Fibroblast of lung (primary cell): ENCODE results near the gene OSBPL1A. TPM values are rescaled to one million over a fixed set of nuclear protein-coding genes. Genes with fewer than 3 reads are reported as not detected.
A peak's percentile ranks its signal among the peaks of the same experiment; 100 is the strongest.

Source experiments
- DNase-seq, 2 donors: peaks; one replicate each; pipeline versions ENCODE4 v3.0.0 to v3.0.0-alpha.2; 2010; ENCODE audit warnings: low read depth in 2 of 2
- H2AFZ ChIP-seq: 2 replicates; pipeline ENCODE4 v1.5.1; 2012; ENCODE audit warnings: low read length, control low read depth, inconsistent platforms
- H3K27ac ChIP-seq: 2 replicates; pipeline ENCODE4 v1.5.1; 2011; ENCODE audit warnings: low read length, control low read depth; ENCODE audit not compliant: insufficient read depth
- H3K27me3 ChIP-seq: 2 replicates; pipeline ENCODE4 v1.5.1; 2011; ENCODE audit warnings: mild to moderate bottlenecking, low read length; ENCODE audit not compliant: control insufficient read depth, insufficient read depth
- H3K36me3 ChIP-seq: 2 replicates; pipeline ENCODE4 v1.5.1; 2011; ENCODE audit warnings: low read length; ENCODE audit not compliant: control insufficient read depth, insufficient read depth
- H3K4me1 ChIP-seq: 2 replicates; pipeline ENCODE4 v1.5.1; 2011; ENCODE audit warnings: low read length; ENCODE audit not compliant: control insufficient read depth, insufficient read depth; ENCODE audit errors: extremely low read depth
- H3K4me2 ChIP-seq: 2 replicates; pipeline ENCODE4 v1.5.1; 2011; ENCODE audit warnings: low read length, control low read depth; ENCODE audit not compliant: insufficient read depth; ENCODE audit errors: extremely low read depth
- H3K4me3 ChIP-seq, 4 experiments: fragments of 200-600 bp in 1 of 4; sonication (generic) in 1 of 4; replicated peaks in 1 of 4; 2 replicates each; pipeline ENCODE4 v1.5.1; 2011 to 2016; ENCODE audit warnings: low read length in 4 of 4, low read depth in 3 of 4, mild to moderate bottlenecking in 3 of 4, control low read depth in 2 of 4, inconsistent platforms in 1 of 4, mixed read lengths in 1 of 4; ENCODE audit not compliant: insufficient read depth in 1 of 4; ENCODE audit errors: control extremely low read depth in 1 of 4
- H3K79me2 ChIP-seq: 2 replicates; pipeline ENCODE4 v1.5.1; 2012; ENCODE audit warnings: mild to moderate bottlenecking, low read length, inconsistent platforms; ENCODE audit not compliant: control insufficient read depth, insufficient read depth
- H3K9ac ChIP-seq: 2 replicates; pipeline ENCODE4 v1.5.1; 2011; ENCODE audit warnings: mild to moderate bottlenecking, low read length, control low read depth; ENCODE audit not compliant: insufficient read depth
- H3K9me3 ChIP-seq: 2 replicates; pipeline ENCODE4 v1.5.1; 2012; ENCODE audit warnings: low read depth, low read length; ENCODE audit not compliant: control insufficient read depth, insufficient read depth
- H4K20me1 ChIP-seq: 2 replicates; pipeline ENCODE4 v1.5.1; 2011; ENCODE audit warnings: low read length; ENCODE audit not compliant: control insufficient read depth, insufficient read depth; ENCODE audit errors: extremely low read depth
- EZH2 ChIP-seq: IDR thresholded peaks from 2 replicates; pipeline ENCODE4 v1.5.1; 2012; ENCODE audit warnings: low read length, control low read depth, mild to moderate bottlenecking; ENCODE audit errors: missing control alignments
- polyA plus RNA-seq, 2 donors: library from polyadenylated mRNA; depleted of rRNA in 1 of 2; stranded (reverse) in 1 of 2; unstranded in 1 of 2; fragments of >200 nt; gene quantifications; 2 replicates each; pipeline ENCODE4 v1.2.1, GENCODE V29; 2011 to 2012; ENCODE audit warnings: missing spikeins in 1 of 2
- total RNA-seq: library from RNA; depleted of rRNA; stranded (reverse); fragments of >200 nt; gene quantifications from 2 replicates; pipeline ENCODE4 v1.2.1, GENCODE V29; 2014
- TF ChIP-seq, protein P1 (sequence below), 2 donors: IDR thresholded peaks in 1 of 2; conservative IDR thresholded peaks in 1 of 2; 1 replicate in 1 of 2; 2 replicates in 1 of 2; pipeline ENCODE4 v1.5.1; 2011 to 2012; ENCODE audit warnings: low read length in 2 of 2, control low read depth in 1 of 2, inconsistent platforms in 1 of 2, low read depth in 1 of 2, mild to moderate bottlenecking in 1 of 2

The OSBPL1A gene
- total and polyA plus RNA-seq, 2 donors (not counting 1 experiment from before 2014, with no cell fraction given) = 67.5 to 73.3 TPM

GRCh38 chr18:24413148-24413547, 15.5 kb upstream of the OSBPL1A start:
- no peak overlapping the region for H3K4me3 ChIP-seq
- peaks cover 8% of the 10 kb centered on the region for H3K27me3 ChIP-seq
- TF ChIP-seq EZH2 = no peak
- TF ChIP-seq, protein P1, sequence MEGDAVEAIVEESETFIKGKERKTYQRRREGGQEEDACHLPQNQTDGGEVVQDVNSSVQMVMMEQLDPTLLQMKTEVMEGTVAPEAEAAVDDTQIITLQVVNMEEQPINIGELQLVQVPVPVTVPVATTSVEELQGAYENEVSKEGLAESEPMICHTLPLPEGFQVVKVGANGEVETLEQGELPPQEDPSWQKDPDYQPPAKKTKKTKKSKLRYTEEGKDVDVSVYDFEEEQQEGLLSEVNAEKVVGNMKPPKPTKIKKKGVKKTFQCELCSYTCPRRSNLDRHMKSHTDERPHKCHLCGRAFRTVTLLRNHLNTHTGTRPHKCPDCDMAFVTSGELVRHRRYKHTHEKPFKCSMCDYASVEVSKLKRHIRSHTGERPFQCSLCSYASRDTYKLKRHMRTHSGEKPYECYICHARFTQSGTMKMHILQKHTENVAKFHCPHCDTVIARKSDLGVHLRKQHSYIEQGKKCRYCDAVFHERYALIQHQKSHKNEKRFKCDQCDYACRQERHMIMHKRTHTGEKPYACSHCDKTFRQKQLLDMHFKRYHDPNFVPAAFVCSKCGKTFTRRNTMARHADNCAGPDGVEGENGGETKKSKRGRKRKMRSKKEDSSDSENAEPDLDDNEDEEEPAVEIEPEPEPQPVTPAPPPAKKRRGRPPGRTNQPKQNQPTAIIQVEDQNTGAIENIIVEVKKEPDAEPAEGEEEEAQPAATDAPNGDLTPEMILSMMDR (conservative IDR thresholded peaks at IDR 0.05 in 1 of 2, IDR thresholded peaks at IDR 0.05 in 1 of 2; ENCODE audit: low read depth in 1 of 2, low read length in 2 of 2) = peak; percentile 27 to 44
- no peaks in the 10 kb centered on the region for H4K20me1 ChIP-seq
- peak in 1 of 2 donors; percentile 19 for DNase-seq
- H3K4me1 ChIP-seq = no peaks in the 10 kb centered on the region
- no peak overlapping the region for H3K9ac ChIP-seq
- no peak overlapping the region for H2AFZ ChIP-seq
- H3K27ac ChIP-seq = no peak overlapping the region
- H3K9me3 ChIP-seq = no peaks in the 10 kb centered on the region
- H3K36me3 ChIP-seq = no peaks in the 10 kb centered on the region
- no peaks in the 10 kb centered on the region for H3K79me2 ChIP-seq
- H3K4me2 ChIP-seq = no peak overlapping the region

GRCh38 chr18:24408496-24408895, 10.9 kb upstream of the OSBPL1A start:
- no peak overlapping the region for H2AFZ ChIP-seq
- no peak overlapping the region for H3K27ac ChIP-seq
- H3K4me3 ChIP-seq = no peak overlapping the region
- H4K20me1 ChIP-seq = no peaks in the 10 kb centered on the region
- H3K4me2 ChIP-seq = no peak overlapping the region
- no peaks in the 10 kb centered on the region for H3K79me2 ChIP-seq
- TF ChIP-seq, protein P1 (conservative IDR thresholded peaks at IDR 0.05 in 1 of 2, IDR thresholded peaks at IDR 0.05 in 1 of 2; ENCODE audit: low read depth in 1 of 2, low read length in 2 of 2) = no peak
- TF ChIP-seq EZH2 = no peak
- no peaks in the 10 kb centered on the region for H3K36me3 ChIP-seq
- DNase-seq = no peak
- no peaks in the 10 kb centered on the region for H3K4me1 ChIP-seq
- no peak overlapping the region for H3K9ac ChIP-seq
- peaks cover 9% of the 10 kb centered on the region for H3K27me3 ChIP-seq
- H3K9me3 ChIP-seq = no peaks in the 10 kb centered on the region

GRCh38 chr18:24404591-24404990, 7.0 kb upstream of the OSBPL1A start:
- H3K36me3 ChIP-seq = no peaks in the 10 kb centered on the region
- DNase-seq = no peak

More at GRCh38 chr18:24404591-24404990, 7.0 kb upstream of the OSBPL1A start:
- Histone ChIP-seq H4K20me1 (no peaks in the 10 kb centered on the region), H3K4me3 (no peak overlapping the region), H3K9me3 (no peaks in the 10 kb centered on the region), H3K27me3 (peaks cover 9% of the 10 kb centered on the region), H2AFZ (no peak overlapping the region), H3K4me2 (no peak overlapping the region), H3K9ac (no peak overlapping the region), H3K79me2 (no peaks in the 10 kb centered on the region), H3K4me1 (no peaks in the 10 kb centered on the region), H3K27ac (no peak overlapping the region)
- TF ChIP-seq, protein P1 (conservative IDR thresholded peaks at IDR 0.05 in 1 of 2, IDR thresholded peaks at IDR 0.05 in 1 of 2; ENCODE audit: low read depth in 1 of 2, low read length in 2 of 2) = no peak
- TF ChIP-seq EZH2 = no peak
